GM18520 (cell line): ENCODE data around the gene TBX19.

Experiments
- ATAC-seq: cut with Tn5 transposase; IDR thresholded peaks from one replicate; pipeline ENCODE4 v1.9.1; 2021; ENCODE audit not compliant: unreplicated experiment

TBX19 gene

GRCh38 chr1:168280296-168280927 lies at the start of gene TBX19:
Gene TBX19, plus strand, starts transcription at chr1:168280877. Its CDS starts 214 bp downstream, at chr1:168281091.
- no peak for ATAC-seq

GRCh38 chr1:168234846-168235547 lies 45.7 kb upstream of the TBX19 start:
- ATAC-seq = no peak

GRCh38 chr1:168235548-168235885 lies 45.2 kb upstream of the TBX19 start:
- no peak for ATAC-seq

GRCh38 chr1:168235937-168236336 lies 44.7 kb upstream of the TBX19 start:
- no peak for ATAC-seq

GRCh38 chr1:168236836-168237611 lies 43.7 kb upstream of the TBX19 start:
- no peak for ATAC-seq

GRCh38 chr1:168243198-168243597 lies 37.5 kb upstream of the TBX19 start:
- ATAC-seq = no peak

- no peak for ATAC-seq
These were observed 37.0 kb upstream of the TBX19 start for GRCh38 chr1:168243636-168244212.

- no peak for ATAC-seq
These were observed 35.6 kb upstream of the TBX19 start for GRCh38 chr1:168245042-168245441.

- no peak for ATAC-seq
These were observed 34.2 kb upstream of the TBX19 start for GRCh38 chr1:168246506-168246905.

- ATAC-seq = no peak
These were observed 28.4 kb upstream of the TBX19 start for GRCh38 chr1:168252204-168252733.

- ATAC-seq = no peak
These were observed 24.5 kb upstream of the TBX19 start for GRCh38 chr1:168256164-168256563.

GRCh38 chr1:168257397-168257796 lies 23.3 kb upstream of the TBX19 start:
- no peak for ATAC-seq

GRCh38 chr1:168259567-168259966 lies 21.1 kb upstream of the TBX19 start:
- no peak for ATAC-seq

- ATAC-seq = no peak
These were observed 20.3 kb upstream of the TBX19 start for GRCh38 chr1:168260393-168260792.

GRCh38 chr1:168261390-168261789 lies 19.3 kb upstream of the TBX19 start:
- ATAC-seq = no peak

- no peak for ATAC-seq
These were observed 17.5 kb upstream of the TBX19 start for GRCh38 chr1:168263130-168263529.

GRCh38 chr1:168264296-168264695 lies 16.4 kb upstream of the TBX19 start:
- no peak for ATAC-seq

GRCh38 chr1:168265596-168265995 lies 15.1 kb upstream of the TBX19 start:
- ATAC-seq = no peak

GRCh38 chr1:168266644-168267186 lies 14.0 kb upstream of the TBX19 start:
- ATAC-seq = no peak

GRCh38 chr1:168271636-168272035 lies 9.0 kb upstream of the TBX19 start:
- no peak for ATAC-seq

GRCh38 chr1:168273575-168273974 lies 7.1 kb upstream of the TBX19 start:
- no peak for ATAC-seq
